ENCODE data around the gene HDAC11.

The HDAC11 gene

GRCh38 chr3:13533885-13534301 lies 53.8 kb downstream of the HDAC11 start:
- TF ChIP-seq GATA3 (IDR thresholded peaks at IDR 0.05; ENCODE audit: low read depth, low read length) (no peak), GATA2 (IDR thresholded peaks at IDR 0.05; ENCODE audit: low read depth, low read length) (no peak)

GRCh38 chr3:13535526-13535875 lies 55.4 kb downstream of the HDAC11 start:
- no peak for TF ChIP-seq GATA3 (IDR thresholded peaks at IDR 0.05; ENCODE audit: low read depth, low read length)
- no peak for TF ChIP-seq GATA2 (IDR thresholded peaks at IDR 0.05; ENCODE audit: low read depth, low read length)

GRCh38 chr3:13535905-13536304 lies 55.8 kb downstream of the HDAC11 start:
- TF ChIP-seq GATA3 (IDR thresholded peaks at IDR 0.05; ENCODE audit: low read depth, low read length) = no peak
- no peak for TF ChIP-seq GATA2 (IDR thresholded peaks at IDR 0.05; ENCODE audit: low read depth, low read length)

- TF ChIP-seq GATA2 (IDR thresholded peaks at IDR 0.05; ENCODE audit: low read depth, low read length) (no peak), GATA3 (IDR thresholded peaks at IDR 0.05; ENCODE audit: low read depth, low read length) (no peak)
These were observed 56.3 kb downstream of the HDAC11 start for GRCh38 chr3:13536432-13536831.

GRCh38 chr3:13536832-13537231 lies 56.7 kb downstream of the HDAC11 start:
- TF ChIP-seq GATA3 (IDR thresholded peaks at IDR 0.05; ENCODE audit: low read depth, low read length) (no peak), GATA2 (IDR thresholded peaks at IDR 0.05; ENCODE audit: low read depth, low read length) (no peak)

GRCh38 chr3:13537244-13537908 lies 57.3 kb downstream of the HDAC11 start:
- TF ChIP-seq GATA3 (IDR thresholded peaks at IDR 0.05; ENCODE audit: low read depth, low read length) (no peak), GATA2 (IDR thresholded peaks at IDR 0.05; ENCODE audit: low read depth, low read length) (no peak)

GRCh38 chr3:13537909-13538296 lies 57.8 kb downstream of the HDAC11 start:
- TF ChIP-seq GATA2 (IDR thresholded peaks at IDR 0.05; ENCODE audit: low read depth, low read length) (no peak), GATA3 (IDR thresholded peaks at IDR 0.05; ENCODE audit: low read depth, low read length) (no peak)

GRCh38 chr3:13538520-13539291 lies 58.6 kb downstream of the HDAC11 start:
- TF ChIP-seq GATA2 (IDR thresholded peaks at IDR 0.05; ENCODE audit: low read depth, low read length) (no peak), GATA3 (IDR thresholded peaks at IDR 0.05; ENCODE audit: low read depth, low read length) (no peak)

GRCh38 chr3:13539292-13539638 lies 59.2 kb downstream of the HDAC11 start:
- TF ChIP-seq GATA2 (IDR thresholded peaks at IDR 0.05; ENCODE audit: low read depth, low read length) = no peak
- no peak for TF ChIP-seq GATA3 (IDR thresholded peaks at IDR 0.05; ENCODE audit: low read depth, low read length)

GRCh38 chr3:13539671-13540070 lies 59.6 kb downstream of the HDAC11 start:
- TF ChIP-seq GATA3 (IDR thresholded peaks at IDR 0.05; ENCODE audit: low read depth, low read length) (no peak), GATA2 (IDR thresholded peaks at IDR 0.05; ENCODE audit: low read depth, low read length) (no peak)

- TF ChIP-seq GATA2 (IDR thresholded peaks at IDR 0.05; ENCODE audit: low read depth, low read length) (no peak), GATA3 (IDR thresholded peaks at IDR 0.05; ENCODE audit: low read depth, low read length) (no peak)
These were observed 60.3 kb downstream of the HDAC11 start for GRCh38 chr3:13540297-13540995.

GRCh38 chr3:13541691-13542090 lies 61.6 kb downstream of the HDAC11 start:
- TF ChIP-seq GATA2 (IDR thresholded peaks at IDR 0.05; ENCODE audit: low read depth, low read length) = no peak
- no peak for TF ChIP-seq GATA3 (IDR thresholded peaks at IDR 0.05; ENCODE audit: low read depth, low read length)

- no peak for TF ChIP-seq GATA3 (IDR thresholded peaks at IDR 0.05; ENCODE audit: low read depth, low read length)
- no peak for TF ChIP-seq GATA2 (IDR thresholded peaks at IDR 0.05; ENCODE audit: low read depth, low read length)
These were observed 62.0 kb downstream of the HDAC11 start for GRCh38 chr3:13542142-13542541.

GRCh38 chr3:13543253-13543652 lies 63.1 kb downstream of the HDAC11 start:
- TF ChIP-seq GATA3 (IDR thresholded peaks at IDR 0.05; ENCODE audit: low read depth, low read length) = no peak
- TF ChIP-seq GATA2 (IDR thresholded peaks at IDR 0.05; ENCODE audit: low read depth, low read length) = no peak
